UCSD-AML1 (cell line): ENCODE data around the gene MINDY2.

ENCODE experiments used
- DNase-seq: peaks from one replicate; lab custom pipeline; 2025; ENCODE audit not compliant: unreplicated experiment; lab: John Stamatoyannopoulos, UW

The MINDY2 gene, protein sequence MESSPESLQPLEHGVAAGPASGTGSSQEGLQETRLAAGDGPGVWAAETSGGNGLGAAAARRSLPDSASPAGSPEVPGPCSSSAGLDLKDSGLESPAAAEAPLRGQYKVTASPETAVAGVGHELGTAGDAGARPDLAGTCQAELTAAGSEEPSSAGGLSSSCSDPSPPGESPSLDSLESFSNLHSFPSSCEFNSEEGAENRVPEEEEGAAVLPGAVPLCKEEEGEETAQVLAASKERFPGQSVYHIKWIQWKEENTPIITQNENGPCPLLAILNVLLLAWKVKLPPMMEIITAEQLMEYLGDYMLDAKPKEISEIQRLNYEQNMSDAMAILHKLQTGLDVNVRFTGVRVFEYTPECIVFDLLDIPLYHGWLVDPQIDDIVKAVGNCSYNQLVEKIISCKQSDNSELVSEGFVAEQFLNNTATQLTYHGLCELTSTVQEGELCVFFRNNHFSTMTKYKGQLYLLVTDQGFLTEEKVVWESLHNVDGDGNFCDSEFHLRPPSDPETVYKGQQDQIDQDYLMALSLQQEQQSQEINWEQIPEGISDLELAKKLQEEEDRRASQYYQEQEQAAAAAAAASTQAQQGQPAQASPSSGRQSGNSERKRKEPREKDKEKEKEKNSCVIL

DNA sequence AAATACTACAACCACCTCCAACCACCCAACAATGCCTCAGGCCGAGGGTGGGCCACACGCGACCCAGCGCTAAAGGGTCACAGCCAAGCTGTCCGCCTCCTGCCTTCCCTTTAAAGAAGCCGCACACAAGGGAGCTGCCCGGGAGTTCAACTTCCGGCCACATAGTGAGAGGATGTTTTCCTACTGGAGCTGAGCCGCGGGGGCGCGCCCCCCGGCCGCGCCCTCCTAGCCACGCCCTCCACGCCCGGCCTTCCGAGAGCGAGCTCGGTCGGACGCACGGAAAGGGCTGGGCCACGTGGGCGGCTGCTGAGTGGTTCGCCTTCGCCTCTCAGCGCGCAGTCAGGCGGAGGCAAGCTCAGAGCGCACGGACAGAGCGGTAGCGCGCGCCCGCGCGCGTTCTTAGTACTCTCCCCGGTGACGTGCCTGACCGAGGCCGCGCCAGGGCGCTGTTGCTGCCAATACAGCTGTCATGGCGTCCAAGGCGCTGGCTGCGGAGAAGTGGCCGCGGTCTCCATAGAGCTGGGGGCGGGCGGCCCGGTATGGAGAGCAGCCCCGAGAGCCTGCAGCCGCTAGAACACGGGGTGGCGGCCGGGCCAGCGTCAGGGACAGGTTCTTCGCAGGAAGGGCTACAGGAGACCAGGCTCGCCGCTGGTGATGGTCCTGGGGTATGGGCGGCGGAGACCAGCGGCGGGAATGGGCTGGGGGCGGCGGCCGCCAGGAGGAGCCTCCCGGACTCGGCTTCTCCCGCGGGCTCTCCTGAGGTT lies at the start of gene MINDY2:
MINDY2 (plus strand) TSS at position 446 of the 764 bp plus-strand sequence; CDS start at position 540, 94 bp downstream.
- peak; percentile 99 for DNase-seq

DNA sequence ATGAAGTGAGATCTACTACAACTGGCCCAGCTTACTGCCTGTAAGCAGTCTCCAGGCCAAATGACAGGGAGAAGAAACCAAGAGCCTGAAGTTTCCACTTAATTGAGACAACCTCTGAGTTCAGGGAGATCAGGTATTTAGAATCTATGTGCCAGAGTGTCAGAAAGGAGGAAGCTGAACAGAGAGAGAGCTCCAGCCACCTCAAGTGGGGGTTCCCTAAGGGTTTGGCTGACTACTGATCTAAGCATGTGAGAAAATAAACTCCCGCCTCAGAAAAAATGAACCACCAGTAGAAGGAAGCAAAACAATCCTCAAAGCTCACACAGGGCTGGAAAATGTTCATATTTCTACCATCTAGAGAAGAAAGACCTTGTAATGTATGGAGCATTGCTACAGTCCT lies 46.6 kb upstream of the MINDY2 start:
- no peak for DNase-seq

DNA sequence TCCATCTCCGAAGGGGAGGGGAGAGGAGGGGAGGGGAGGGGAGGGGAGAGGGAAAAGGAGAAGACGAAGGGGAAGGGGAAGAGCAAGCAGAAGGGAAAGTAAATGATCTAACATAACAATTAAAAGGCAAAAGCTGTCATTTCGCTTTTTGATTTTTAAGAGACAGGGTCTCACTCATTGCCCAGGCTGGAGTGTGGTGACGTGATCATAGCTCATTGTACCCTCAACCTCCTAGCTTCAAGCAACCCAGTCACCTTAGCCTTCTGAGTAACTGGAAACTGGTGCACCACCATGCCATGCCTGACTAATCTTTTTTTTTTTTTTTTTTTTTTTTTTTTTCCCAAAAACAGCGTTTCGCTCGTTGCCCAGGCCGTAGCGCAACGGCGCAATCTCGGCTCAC lies 44.2 kb upstream of the MINDY2 start:
- DNase-seq = no peak

DNA sequence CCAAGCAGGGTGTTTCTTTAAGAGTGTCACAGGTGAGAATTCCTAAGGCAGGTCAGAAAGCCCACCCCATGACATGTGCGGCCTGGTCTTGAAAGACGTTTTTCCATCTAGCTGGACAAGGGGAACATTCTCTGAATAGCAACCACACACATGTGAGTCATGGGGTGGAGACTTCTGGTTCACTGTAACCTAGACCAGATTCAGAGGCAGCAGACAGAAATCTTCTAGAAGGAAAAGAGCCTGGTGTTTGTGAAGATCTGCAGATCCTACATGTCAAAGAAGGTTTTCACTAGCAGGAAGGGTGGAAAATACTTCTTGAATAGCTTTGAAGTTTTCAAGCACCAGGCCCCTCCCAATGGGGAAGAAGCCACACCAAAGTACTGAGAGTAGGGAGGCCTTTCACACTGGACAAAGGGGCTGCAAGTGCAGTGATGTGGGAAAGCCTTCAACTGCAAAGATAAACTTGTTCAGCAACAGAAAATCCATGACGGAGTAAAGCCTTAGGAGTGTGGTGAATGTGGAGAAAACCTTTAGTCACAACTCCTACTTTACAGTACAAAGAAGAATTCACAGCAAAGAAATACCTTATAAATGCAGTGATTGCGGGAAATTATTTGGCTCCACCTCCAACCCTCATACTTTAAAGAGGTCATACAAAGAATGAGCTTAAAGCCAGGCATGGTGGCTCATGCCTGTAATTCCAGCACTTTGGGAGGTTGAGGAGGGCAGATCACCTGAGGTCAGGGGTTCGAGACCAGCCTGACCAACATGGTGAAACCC lies 39.2 kb upstream of the MINDY2 start:
- no peak for DNase-seq

DNA sequence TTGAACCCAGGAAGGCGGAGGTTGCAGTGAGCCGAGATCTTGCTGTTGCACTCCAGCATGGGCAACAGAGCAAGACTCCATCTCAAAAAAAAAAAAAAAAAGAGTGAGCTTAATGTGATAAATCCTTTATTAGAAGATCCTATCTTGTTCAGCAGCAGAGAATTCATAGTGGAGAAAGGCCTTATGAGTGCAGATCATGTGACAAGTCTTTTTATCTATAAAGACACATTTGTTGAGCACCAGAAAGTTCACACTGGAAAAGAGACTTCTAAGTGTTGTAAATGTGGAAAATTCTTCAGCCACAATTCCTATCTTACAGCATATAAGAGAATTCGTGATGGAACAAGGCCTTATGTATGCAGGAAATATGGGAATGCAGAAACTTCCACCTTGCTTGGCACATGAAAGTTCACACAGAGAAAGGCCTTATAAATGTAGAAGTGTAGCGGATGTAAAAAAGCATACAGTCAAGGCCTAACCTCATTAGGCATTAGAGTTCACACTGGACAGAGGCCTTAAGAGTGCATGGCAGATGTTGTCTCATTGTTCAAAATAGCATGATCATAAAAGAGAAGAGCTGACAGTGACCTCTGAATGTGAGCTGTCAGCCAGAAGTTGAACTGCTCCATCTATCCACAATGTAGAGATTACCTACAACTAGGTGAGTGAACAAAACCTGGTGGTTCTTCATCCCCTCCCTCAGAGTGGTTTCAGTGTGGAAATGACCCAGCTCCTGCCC lies 38.3 kb upstream of the MINDY2 start:
- no peak for DNase-seq

DNA sequence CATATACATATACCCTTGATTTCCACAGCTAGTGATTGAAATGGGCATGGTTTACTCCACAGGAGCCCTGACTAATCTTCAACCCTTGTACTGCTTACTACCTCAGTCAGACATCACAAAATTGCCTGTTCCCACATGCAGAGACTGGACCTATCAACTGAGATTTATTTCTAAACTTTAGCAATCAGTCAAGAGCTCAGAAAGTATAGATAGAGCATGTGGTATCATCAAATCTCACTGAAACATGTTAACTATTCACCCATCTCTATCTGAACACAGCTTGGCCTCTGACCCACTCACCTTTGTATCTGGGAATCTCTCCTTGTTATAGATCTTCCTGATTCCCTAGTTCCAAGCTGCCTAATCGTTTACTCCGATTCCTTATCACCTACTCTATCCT lies 36.2 kb upstream of the MINDY2 start:
- no peak for DNase-seq

DNA sequence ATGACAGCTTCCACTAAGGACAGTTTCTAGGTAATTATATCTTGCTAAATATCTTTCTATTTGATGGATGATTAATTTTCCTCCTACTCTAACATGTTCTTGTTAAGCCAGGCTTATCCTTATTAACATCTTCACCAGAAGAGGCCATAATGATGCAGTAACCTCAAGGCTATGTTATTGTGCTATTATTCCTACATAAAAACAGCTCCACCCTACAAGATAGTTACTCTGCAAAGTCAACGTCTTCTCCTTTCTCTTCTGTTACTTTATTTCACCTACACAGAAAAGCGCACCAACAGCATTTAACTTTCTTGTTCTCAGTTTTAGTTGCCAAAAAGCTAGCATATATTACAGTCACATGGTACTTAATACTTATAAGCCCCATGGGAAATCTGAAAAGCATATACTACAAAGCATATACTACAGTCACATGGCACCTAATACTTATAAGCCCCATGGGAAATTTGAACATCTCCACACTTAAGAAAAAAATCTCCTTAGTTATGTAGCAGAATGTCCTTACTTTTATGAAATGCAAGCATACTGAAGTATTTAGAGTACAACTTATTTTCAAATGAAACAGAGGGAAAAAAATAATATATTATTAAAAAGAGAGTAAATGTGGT lies 35.0 kb upstream of the MINDY2 start:
- no peak for DNase-seq

DNA sequence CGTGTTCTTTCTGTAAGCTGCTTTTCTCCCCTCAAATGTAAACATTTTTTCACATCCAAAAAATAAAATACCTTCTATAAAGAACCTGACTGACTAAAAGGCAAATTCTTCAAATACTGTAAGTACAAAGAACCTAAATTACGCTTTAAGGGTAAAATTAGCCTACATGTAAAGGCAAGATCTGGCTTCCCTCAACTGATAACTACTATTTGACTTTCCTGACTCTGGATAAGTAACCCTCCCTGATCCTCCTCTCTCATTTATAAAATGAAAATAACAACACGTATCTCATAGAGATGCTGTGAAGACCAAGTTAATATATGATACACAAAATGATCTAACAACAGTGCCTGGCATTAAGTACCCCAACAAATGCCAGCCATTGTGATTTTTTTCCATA lies 33.8 kb upstream of the MINDY2 start:
- DNase-seq = no peak

DNA sequence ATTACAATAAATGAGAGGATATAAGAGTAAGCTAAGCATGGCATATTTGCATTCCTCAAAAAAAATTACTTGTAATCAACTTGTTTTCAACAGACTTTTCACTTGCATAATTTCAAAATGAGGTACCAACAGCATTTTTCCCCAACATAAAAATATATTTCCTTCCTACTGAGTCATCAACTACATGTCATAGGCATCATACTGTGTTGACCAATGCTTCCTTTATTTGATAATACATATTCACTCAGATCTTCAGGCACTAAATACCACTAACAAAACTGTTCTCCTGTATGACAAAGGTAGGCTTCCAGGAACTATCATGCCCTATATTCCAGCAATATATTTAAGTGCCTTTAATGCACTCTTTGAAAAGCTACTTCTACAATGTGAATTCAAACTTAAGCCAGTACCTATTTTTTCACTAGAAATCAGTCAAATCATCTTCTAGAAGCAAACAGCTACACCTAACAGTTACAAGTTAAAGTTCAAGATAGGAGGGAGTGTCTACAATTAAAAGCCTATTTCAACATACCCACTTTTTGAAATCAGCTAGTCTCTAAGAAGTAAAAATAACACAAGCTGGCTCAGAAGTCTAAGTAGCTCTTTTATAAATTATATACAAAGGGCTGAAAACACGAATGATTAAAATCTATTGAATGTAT lies 32.9 kb upstream of the MINDY2 start:
- DNase-seq = no peak

DNA sequence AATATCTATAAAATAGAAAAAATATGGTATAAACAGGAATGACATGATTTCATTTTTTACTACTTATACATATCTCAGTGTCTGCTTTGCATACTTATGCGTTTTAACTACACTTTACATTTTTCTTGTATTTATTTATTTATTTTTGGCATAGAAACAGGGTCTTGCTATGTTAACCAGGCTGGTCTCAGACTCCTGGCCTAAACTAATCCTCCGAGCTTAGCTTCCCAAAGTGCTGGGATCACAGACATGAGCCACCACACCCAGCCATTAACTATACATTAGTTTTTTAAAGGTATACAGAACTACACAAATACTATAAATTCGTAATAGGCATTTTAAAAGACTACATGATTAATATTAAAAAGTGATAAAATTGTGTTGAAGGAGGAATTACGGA lies 30.7 kb upstream of the MINDY2 start:
- no peak for DNase-seq

DNA sequence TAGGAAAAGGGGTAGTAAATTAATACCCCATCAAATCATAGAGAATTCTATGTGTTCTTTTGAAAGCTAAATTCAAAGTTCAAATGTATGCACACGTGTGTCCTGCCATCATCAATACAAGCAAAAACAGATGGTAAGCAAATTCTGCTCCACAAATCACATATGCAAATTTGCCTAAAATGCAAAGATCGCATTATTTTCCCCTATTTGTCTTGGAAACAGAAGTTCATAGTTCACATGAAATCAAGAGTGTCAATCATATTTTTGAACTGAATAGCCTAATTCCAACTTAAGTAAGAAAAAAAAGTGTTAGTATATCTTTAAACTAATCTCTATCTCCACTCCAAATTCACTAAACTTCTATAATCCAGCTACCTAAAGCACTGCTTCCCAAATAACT lies 30.1 kb upstream of the MINDY2 start:
- no peak for DNase-seq

DNA sequence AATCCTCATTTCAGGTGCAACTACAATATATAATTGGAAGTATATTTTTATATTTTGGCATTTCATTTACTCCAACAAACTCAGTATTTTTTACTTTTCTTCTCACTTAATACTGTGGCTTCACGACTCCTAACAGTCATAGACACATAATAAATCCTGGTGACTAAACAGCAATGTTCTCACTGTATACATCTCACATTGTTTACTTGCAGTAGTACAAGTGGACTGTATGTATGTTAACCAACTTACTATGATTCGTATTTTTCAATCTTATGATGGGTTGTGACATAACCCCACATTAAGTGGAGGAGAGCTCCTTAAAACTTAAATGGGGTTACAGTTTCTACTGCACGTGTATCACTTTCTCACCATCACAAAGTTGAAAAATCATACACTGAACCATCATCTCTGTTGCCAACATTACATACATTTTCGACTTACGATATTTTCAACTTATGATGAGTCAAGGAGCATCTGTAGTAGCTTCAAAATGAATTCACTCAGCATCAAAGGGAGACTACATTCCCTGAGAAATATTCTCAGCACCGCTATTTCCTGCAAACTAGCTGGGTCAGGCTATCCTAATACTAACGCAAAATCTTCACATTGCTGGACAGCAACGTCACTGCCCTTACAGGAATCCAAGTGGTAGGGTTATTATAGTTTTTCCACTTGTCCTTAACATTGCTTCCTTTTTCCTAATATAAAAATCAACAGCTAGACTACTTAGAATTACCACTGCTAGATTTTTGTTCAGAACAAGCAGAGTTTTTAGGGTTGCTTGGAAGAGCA lies 28.9 kb upstream of the MINDY2 start:
- DNase-seq = no peak

DNA sequence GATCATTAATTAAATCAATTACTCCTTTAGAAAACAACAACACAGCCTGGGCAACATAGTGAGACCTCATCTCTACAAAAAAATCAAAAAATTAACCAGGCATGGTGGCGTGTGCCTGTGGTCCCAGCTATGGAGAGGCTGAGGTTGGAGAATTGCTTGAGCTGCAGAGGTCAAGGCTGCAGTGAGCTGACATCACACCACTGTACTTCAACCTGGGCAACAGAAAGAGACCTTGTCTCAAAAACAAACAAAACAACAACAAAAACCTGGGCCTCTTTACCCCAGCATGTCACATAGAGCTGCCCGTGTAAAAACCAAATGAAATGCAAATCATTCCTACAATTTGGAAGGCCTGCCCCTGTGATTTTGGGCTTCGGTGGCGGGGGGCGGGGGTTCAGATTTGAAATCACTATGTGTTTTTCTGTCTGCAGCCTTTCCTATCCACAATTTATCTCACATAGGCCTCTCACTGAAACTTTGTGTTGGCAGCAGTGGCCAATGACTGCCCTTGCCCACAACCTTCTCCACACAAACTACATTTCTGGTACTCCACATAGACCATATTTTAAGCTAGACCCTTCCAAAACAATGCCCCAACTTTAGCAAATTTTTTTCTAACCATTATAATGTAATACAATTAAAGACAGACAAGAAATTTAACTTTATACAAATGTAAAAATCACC lies 28.1 kb upstream of the MINDY2 start:
- DNase-seq = no peak

DNA sequence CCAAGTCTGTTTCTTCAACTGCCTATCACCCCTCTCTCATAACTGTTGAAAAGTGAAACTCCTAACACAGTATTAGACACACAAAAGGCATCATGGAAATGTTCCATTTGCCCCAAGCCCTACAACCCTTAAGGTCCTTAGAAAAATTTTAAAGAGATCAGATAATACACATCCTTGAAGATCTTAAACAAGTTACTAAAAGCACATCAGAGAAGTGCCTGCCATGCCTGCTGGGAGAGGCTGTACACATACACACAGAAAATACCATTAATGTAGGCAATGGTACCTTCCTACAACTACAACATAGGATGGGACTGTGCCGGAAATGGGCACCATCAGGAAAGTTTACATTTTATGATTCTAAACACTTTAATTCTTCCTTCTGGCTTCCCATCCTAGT lies 24.9 kb upstream of the MINDY2 start:
- no peak for DNase-seq

DNA sequence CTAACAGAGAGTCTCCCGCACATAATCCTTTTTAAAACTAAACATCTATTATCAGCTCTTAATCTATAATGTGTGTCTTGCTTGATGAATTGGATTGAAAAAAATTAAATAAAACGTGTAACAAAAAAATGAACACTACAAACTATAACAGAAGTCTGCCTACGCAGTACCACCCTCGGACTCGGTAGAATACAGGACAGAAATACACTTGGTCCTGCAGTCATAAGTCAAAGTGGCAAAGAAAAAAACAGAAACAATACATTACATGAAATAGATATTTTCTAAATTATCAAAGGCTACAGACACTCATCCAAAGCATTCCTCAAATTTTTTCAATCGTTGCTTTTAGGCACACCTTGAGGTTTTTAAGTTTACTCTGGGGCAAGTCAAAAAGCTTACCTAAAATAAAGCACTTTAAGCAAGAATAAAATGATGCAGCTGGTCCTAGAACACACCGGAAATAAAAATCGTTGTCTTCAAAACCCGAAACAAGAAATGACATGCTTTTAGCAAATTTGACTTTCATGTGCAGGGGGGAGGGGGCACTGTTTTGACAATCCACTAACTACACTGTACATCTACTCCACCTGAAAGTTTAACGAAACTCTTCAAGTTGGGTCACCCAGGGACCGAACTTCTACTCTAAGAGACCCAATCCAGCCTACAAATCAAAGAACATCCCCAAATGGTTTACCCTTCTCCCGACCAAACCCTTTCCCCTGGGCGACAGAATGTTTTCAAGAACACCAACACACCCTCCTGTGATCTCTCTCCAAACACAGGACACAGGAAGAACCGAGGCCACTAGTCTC lies 22.9 kb upstream of the MINDY2 start:
- DNase-seq = no peak

DNA sequence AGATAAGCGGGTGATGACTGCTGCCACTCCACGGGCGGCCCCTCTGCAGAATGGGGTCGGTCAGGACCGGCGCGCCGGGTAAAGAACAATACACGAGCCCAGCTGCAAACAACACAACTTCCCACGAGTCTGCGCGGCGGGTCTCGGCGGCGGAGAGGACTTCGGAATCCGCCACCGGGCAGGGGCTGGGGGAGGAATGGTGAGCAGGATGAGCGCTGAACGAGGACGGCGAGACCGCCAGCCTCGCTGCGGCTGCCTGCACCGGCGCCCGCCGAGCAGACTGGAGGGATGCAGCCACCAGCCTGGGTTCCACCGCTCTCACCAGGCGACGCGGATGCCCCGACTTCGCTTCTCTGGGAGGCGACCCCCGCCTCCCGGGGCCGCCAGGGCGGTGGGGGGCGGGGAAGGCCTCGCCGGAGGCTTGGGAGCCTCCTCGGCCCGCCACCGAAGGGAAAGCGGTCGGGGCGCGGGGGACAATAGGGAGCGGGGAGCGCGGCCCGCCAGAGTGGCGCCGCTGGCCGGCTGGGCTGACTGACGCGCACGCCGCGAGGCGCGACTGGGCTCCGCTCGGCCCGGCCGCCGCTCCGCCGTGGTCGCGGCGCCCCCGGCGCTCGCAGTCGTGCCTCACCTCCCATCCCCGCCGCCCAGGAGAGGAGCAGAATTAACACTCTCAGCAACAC lies 22.1 kb upstream of the MINDY2 start:
- peak; percentile 52 for DNase-seq
